SK-N-SH (cell line): ENCODE measurements around the gene LSM14B. TPM values are rescaled to one million over a fixed set of nuclear protein-coding genes. Genes with fewer than 3 reads are reported as not detected.

Source experiments
- CTCF ChIA-PET: fragments of 300-600, 350-600 bp; formaldehyde crosslinking; extraction: SDS; loops from one replicate; lab custom pipeline; 2021; lab: Yijun Ruan, JAX
- POLR2A ChIA-PET: fragments of 350-600 bp; sonication (Branson Sonifier 250); formaldehyde crosslinking; extraction: SDS; loops from one replicate; lab custom pipeline; 2020; ENCODE audit warnings: antibody characterized with exemption, inconsistent platforms; lab: Yijun Ruan, JAX
- DNase-seq: peaks from one replicate; pipeline ENCODE4 v3.0.0; 2012
- H2AFZ ChIP-seq: fragments of 200-600 bp; sonication (generic); 2 replicates; pipeline ENCODE4 v1.8.1; 2016; ENCODE audit warnings: antibody characterized with exemption, mild to moderate bottlenecking, low read depth
- H3F3A ChIP-seq: fragments of 200-600 bp; sonication (generic); replicated peaks from 2 replicates; pipeline ENCODE3; 2016; ENCODE audit warnings: antibody characterized with exemption, mild to moderate bottlenecking; ENCODE audit not compliant: insufficient read depth
- H3K27ac ChIP-seq, 2 experiments: fragments of 200-500 bp in 1 of 2; fragments of 200-600 bp in 1 of 2; sonication (Bioruptor generic) in 1 of 2; sonication (generic), shearing (Covaris generic) in 1 of 2; 2 replicates each; pipeline versions ENCODE4 v1.5.1 to v1.6.1; 2014 to 2016; ENCODE audit warnings: low read depth in 2 of 2, inconsistent platforms in 1 of 2, low read length in 1 of 2, mild to moderate bottlenecking in 1 of 2, mixed read lengths in 1 of 2
- H3K27me3 ChIP-seq: fragments of 200-600 bp; sonication (generic), shearing (Covaris generic); 2 replicates; pipeline ENCODE4 v1.6.1; 2016; ENCODE audit warnings: mixed run types; ENCODE audit not compliant: insufficient read depth
- H3K36me3 ChIP-seq, 2 experiments: fragments of 200-500 bp in 1 of 2; fragments of 200-600 bp in 1 of 2; sonication (Bioruptor generic) in 1 of 2; sonication (generic) in 1 of 2; replicated peaks in 1 of 2; 2 replicates each; pipeline versions ENCODE3 to v1.5.1; 2014 to 2016; ENCODE audit warnings: low read length in 1 of 2, mild to moderate bottlenecking in 1 of 2; ENCODE audit not compliant: insufficient read depth in 2 of 2, control insufficient read depth in 1 of 2
- H3K4me1 ChIP-seq, 2 experiments: fragments of 200-500 bp in 1 of 2; fragments of 200-600 bp in 1 of 2; sonication (Bioruptor generic) in 1 of 2; sonication (generic), shearing (Covaris generic) in 1 of 2; 2 replicates each; pipeline versions ENCODE4 v1.5.1 to v1.6.1; 2014 to 2016; ENCODE audit warnings: low read depth in 1 of 2, low read length in 1 of 2, mixed run types in 1 of 2; ENCODE audit not compliant: insufficient read depth in 2 of 2, control insufficient read depth in 1 of 2
- H3K4me2 ChIP-seq: fragments of 200-600 bp; sonication (generic), shearing (Covaris generic); 2 replicates; pipeline ENCODE4 v1.6.1; 2017; ENCODE audit warnings: mixed run types
- H3K4me3 ChIP-seq, 2 experiments: fragments of 200-500 bp in 1 of 2; fragments of 200-600 bp in 1 of 2; sonication (Bioruptor generic) in 1 of 2; sonication (generic), shearing (Covaris generic) in 1 of 2; 2 replicates each; pipeline versions ENCODE4 v1.5.1 to v1.8.1; 2014 to 2016; ENCODE audit warnings: low read depth in 2 of 2, inconsistent platforms in 1 of 2, low read length in 1 of 2, mild to moderate bottlenecking in 1 of 2, mixed read lengths in 1 of 2, moderate library complexity in 1 of 2
- H3K79me2 ChIP-seq: fragments of 200-600 bp; sonication (generic); 2 replicates; pipeline ENCODE4 v1.8.1; 2017; ENCODE audit warnings: mild to moderate bottlenecking; ENCODE audit not compliant: insufficient read depth
- H3K9ac ChIP-seq: fragments of 200-600 bp; sonication (generic); 2 replicates; pipeline ENCODE4 v1.6.1; 2017; ENCODE audit warnings: mixed run types
- H3K9me2 ChIP-seq: fragments of 200-600 bp; sonication (generic); 2 replicates; pipeline ENCODE4 v1.6.1; 2017; ENCODE audit warnings: mixed run types
- H3K9me3 ChIP-seq: fragments of 200-600 bp; sonication (generic); 2 replicates; pipeline ENCODE4 v1.6.1; 2017; ENCODE audit warnings: mixed run types, mild to moderate bottlenecking, moderate library complexity
- H4K20me1 ChIP-seq: fragments of 200-600 bp; sonication (generic); 2 replicates; pipeline ENCODE4 v1.6.1; 2017; ENCODE audit warnings: mild to moderate bottlenecking, mixed run types; ENCODE audit not compliant: insufficient read depth
- CHD2 ChIP-seq: fragments of 150-350 bp; IDR thresholded peaks from 2 replicates; pipeline ENCODE4 v1.6.1; 2018; ENCODE audit warnings: low read length; ENCODE audit not compliant: partially characterized antibody
- ELF1 ChIP-seq: IDR thresholded peaks from 2 replicates; pipeline ENCODE4 v1.4.0; 2012
- EP300 ChIP-seq, 2 experiments: IDR thresholded peaks; 2 replicates each; pipeline versions ENCODE4 v1.4.0 to v1.6.1; 2012; ENCODE audit warnings: borderline replicate concordance in 1 of 2, low read depth in 1 of 2, low read length in 1 of 2
- FOSL2 ChIP-seq: IDR thresholded peaks from 2 replicates; pipeline ENCODE4 v1.4.0; 2012; ENCODE audit warnings: low read depth, mild to moderate bottlenecking, moderate library complexity, borderline replicate concordance
- FOXJ3 ChIP-seq: sonication (generic); formaldehyde crosslinking; IDR thresholded peaks from 2 replicates; pipeline ENCODE4 v1.5.1; 2020; ENCODE audit warnings: mild to moderate bottlenecking, missing genetic modification reagents
- FOXM1 ChIP-seq: IDR thresholded peaks from 2 replicates; pipeline ENCODE4 v1.4.0; 2012; ENCODE audit warnings: low read depth, mild to moderate bottlenecking
- GABPA ChIP-seq: IDR thresholded peaks from 2 replicates; pipeline ENCODE4 v1.4.0; 2012; ENCODE audit warnings: low read depth, mild to moderate bottlenecking
- GATA2 ChIP-seq: sonication (generic); formaldehyde crosslinking; IDR thresholded peaks from 2 replicates; pipeline ENCODE4 v1.5.0; 2020; ENCODE audit warnings: mild to moderate bottlenecking, missing genetic modification reagents
- JUND ChIP-seq: IDR thresholded peaks from 2 replicates; pipeline ENCODE4 v1.4.0; 2012
- RAD21 ChIP-seq: IDR thresholded peaks from 2 replicates; pipeline ENCODE4 v1.6.1; 2012; ENCODE audit warnings: mild to moderate bottlenecking, low read length
- REST ChIP-seq: IDR thresholded peaks from 2 replicates; pipeline ENCODE4 v1.6.1; 2012; ENCODE audit warnings: mild to moderate bottlenecking, low read depth, low read length, moderate library complexity
- RFX5 ChIP-seq: IDR thresholded peaks from 2 replicates; pipeline ENCODE4 v1.6.1; 2012; ENCODE audit warnings: mild to moderate bottlenecking, improper control_type of control experiment, low read length
- SIN3A ChIP-seq: IDR thresholded peaks from 2 replicates; pipeline ENCODE4 v1.6.1; 2012; ENCODE audit warnings: low read depth, mild to moderate bottlenecking, low read length, moderate library complexity, borderline replicate concordance
- TAF1 ChIP-seq: IDR thresholded peaks from 2 replicates; pipeline ENCODE4 v1.6.1; 2012; ENCODE audit warnings: low read depth, mild to moderate bottlenecking, low read length, moderate library complexity, borderline replicate concordance
- USF1 ChIP-seq: IDR thresholded peaks from 2 replicates; pipeline ENCODE4 v1.4.0; 2012; ENCODE audit warnings: low read depth, borderline replicate concordance
- USF2 ChIP-seq: fragments of 150-350 bp; IDR thresholded peaks from 2 replicates; pipeline ENCODE4 v1.6.1; 2017; ENCODE audit warnings: antibody characterized with exemption, low read length, low read depth, borderline replicate concordance
- ZBTB33 ChIP-seq: IDR thresholded peaks from 2 replicates; pipeline ENCODE4 v1.4.0; 2012; ENCODE audit warnings: low read depth, borderline replicate concordance
- WGBS: methylation state at CpG from one replicate; pipeline ENCODE4 v1.1.6; 2017; ENCODE audit warnings: low lambda C conversion rate; 5-methylcytosine and 5-hydroxymethylcytosine counted together
- polyA plus RNA-seq, 3 experiments: library from polyadenylated mRNA; depleted of rRNA; stranded (reverse); fragments of >200 nt; gene quantifications; 2 replicates each; pipeline ENCODE4 v1.2.3, GENCODE V29; 2012

LSM14B gene
- polyA plus RNA-seq, 1 of the 3 experiments (the other 2 are of a cell fraction), result 64.6 TPM

GRCh38 chr20:62119115-62119514, 3.2 kb upstream of the LSM14B start:
- peaks cover 12% of the 10 kb centered on the region for H4K20me1 ChIP-seq
- ChIA-PET CTCF (interaction anchor here (0.9 to 2.9 kb wide), 2 partner anchors 53 to 108 kb away, joined by 3 to 11 read pairs; no protein-coding TSS in a partner anchor), POLR2A (interaction anchor here (2.0 kb wide), 1 partner anchor 53 kb away, joined by 8 read pairs; the partner anchor contains the start of gene TAF4)
- 63% methylated on average over 5 of the region's 5 CpGs for WGBS
- no peak overlapping the region for H3K4me3 ChIP-seq
- peaks cover 6% of the 10 kb centered on the region for H3F3A ChIP-seq
- H3K9me3 ChIP-seq, result no peaks in the 10 kb centered on the region
- no peak overlapping the region for H3K27ac ChIP-seq
- H3K4me2 ChIP-seq, result no peak overlapping the region
- TF ChIP-seq RAD21 (no peak), REST (no peak), USF1 (no peak), TAF1 (no peak), FOXJ3 (CRISPR knock-in tag) (no peak), EP300 (IDR thresholded peaks at IDR 0.05; ENCODE audit: borderline replicate concordance in 1 of 2, low read depth in 1 of 2, low read length in 1 of 2) (no peak), FOSL2 (no peak), JUND (no peak), FOXM1 (no peak)
- peaks cover 4 to 25% of the 10 kb centered on the region in 2 experiments; a peak in 3 of 4 replicates for H3K4me1 ChIP-seq
- DNase-seq, result no peak
- H3K79me2 ChIP-seq, result peaks cover 13% of the 10 kb centered on the region
- H2AFZ ChIP-seq, result no peak overlapping the region
- no peak overlapping the region for H3K9ac ChIP-seq
- no peaks in the 10 kb centered on the region for H3K9me2 ChIP-seq
- no peaks in the 10 kb centered on the region for H3K27me3 ChIP-seq
- H3K36me3 ChIP-seq, result no peaks in the 10 kb centered on the region

GRCh38 chr20:62119591-62120364, 2.5 kb upstream of the LSM14B start:
- Histone ChIP-seq H3K27me3 (no peaks in the 10 kb centered on the region), H3K27ac (no peak overlapping the region), H3F3A (peaks cover 6% of the 10 kb centered on the region), H3K4me3 (no peak overlapping the region), H3K9me2 (no peaks in the 10 kb centered on the region), H3K4me2 (no peak overlapping the region), H3K79me2 (peaks cover 19% of the 10 kb centered on the region), H3K36me3 (peaks cover 0 to 5% of the 10 kb centered on the region in 2 experiments), H3K4me1 (peaks cover 9 to 31% of the 10 kb centered on the region in 2 experiments; a peak in 3 of 4 replicates), H3K9me3 (no peaks in the 10 kb centered on the region), H3K9ac (no peak overlapping the region), H2AFZ (no peak overlapping the region), H4K20me1 (peaks cover 18% of the 10 kb centered on the region)
- CTCF ChIA-PET, result interaction anchor here (0.9 to 2.9 kb wide), 2 partner anchors 53 to 109 kb away, joined by 3 to 11 read pairs; no protein-coding TSS in a partner anchor
- DNase-seq, result no peak
- WGBS, result 82% methylated on average over 7 of the region's 10 CpGs
- POLR2A ChIA-PET, result interaction anchor here (2.0 kb wide), 1 partner anchor 54 kb away, joined by 8 read pairs; the partner anchor contains the start of gene TAF4
- TF ChIP-seq SIN3A, result no peak
- TF ChIP-seq ZBTB33, result no peak
- TF ChIP-seq RFX5, result no peak
- TF ChIP-seq CHD2, result no peak
- no peak for TF ChIP-seq GABPA
- no peak for TF ChIP-seq GATA2
- no peak for TF ChIP-seq JUND
- no peak for TF ChIP-seq ELF1
- no peak for TF ChIP-seq USF2
